ENCODE data around the gene FOXC2.

Gene FOXC2

DNA sequence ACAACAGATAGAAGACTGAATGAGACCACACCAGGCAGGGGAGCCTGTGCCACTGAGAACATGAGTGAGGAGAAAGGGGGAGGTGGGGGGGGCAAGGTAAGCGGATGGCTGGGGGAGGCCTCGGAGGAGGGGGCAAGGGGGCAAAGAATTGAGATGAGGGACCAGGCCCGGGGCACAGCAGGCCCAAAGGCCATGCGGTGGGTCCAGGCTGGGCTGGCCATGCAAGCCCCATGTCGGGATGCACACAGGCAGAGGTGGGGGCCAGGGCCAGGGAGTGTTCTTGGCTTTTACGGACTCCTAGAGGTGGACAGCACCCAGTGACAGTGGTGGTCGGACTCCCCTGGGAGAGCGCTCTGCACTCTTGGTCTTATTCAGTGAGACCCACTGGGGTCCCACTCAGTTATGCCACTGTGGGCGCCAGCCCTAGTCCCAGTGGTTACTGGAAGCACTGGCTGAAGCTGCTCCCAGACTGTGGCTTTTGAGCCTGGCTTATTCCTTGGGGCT lies 6.8 kb upstream of the FOXC2 start:
- H3K27ac ChIP-seq: no peak overlapping the region
- H3K4me3 ChIP-seq (ENCODE audit: low read depth, low read length): no peak overlapping the region
- H3K9me3 ChIP-seq (ENCODE audit: severe bottlenecking): no peaks in the 10 kb centered on the region
- no peaks in the 10 kb centered on the region for H3K36me3 ChIP-seq
- peaks cover 8% of the 10 kb centered on the region for H3K27me3 ChIP-seq (ENCODE audit: insufficient read depth, low read depth, severe bottlenecking)
- TF ChIP-seq, protein P1, sequence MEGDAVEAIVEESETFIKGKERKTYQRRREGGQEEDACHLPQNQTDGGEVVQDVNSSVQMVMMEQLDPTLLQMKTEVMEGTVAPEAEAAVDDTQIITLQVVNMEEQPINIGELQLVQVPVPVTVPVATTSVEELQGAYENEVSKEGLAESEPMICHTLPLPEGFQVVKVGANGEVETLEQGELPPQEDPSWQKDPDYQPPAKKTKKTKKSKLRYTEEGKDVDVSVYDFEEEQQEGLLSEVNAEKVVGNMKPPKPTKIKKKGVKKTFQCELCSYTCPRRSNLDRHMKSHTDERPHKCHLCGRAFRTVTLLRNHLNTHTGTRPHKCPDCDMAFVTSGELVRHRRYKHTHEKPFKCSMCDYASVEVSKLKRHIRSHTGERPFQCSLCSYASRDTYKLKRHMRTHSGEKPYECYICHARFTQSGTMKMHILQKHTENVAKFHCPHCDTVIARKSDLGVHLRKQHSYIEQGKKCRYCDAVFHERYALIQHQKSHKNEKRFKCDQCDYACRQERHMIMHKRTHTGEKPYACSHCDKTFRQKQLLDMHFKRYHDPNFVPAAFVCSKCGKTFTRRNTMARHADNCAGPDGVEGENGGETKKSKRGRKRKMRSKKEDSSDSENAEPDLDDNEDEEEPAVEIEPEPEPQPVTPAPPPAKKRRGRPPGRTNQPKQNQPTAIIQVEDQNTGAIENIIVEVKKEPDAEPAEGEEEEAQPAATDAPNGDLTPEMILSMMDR (IDR thresholded peaks at IDR 0.05; ENCODE audit: low read depth, low read length): no peak
- no peak for DNase-seq

DNA sequence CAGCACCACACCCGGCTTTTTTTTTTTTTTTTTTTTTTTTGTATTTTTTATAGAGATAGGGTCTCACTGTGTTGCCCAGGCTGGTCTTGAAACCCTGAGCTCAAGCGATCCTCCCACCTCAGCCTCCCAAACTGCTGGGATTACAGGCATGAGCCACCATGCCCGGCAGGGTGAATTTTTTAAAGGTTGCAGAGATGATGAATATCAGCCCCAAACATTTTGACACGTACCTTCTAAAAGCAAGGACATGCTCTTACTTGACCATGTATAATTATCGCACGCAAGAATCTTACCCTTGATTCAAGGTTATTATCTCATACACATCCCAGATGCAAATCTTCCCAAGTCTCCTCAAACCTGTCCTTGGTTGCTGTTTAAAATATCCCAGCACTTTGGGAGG lies 4.3 kb upstream of the FOXC2 start:
- Histone ChIP-seq H3K9me3 (ENCODE audit: severe bottlenecking) (no peaks in the 10 kb centered on the region), H3K27me3 (ENCODE audit: insufficient read depth, low read depth, severe bottlenecking) (peaks cover 30% of the 10 kb centered on the region), H3K4me3 (ENCODE audit: low read depth, low read length) (no peak overlapping the region), H3K27ac (no peak overlapping the region), H3K36me3 (no peaks in the 10 kb centered on the region)
- TF ChIP-seq, protein P1 (IDR thresholded peaks at IDR 0.05; ENCODE audit: low read depth, low read length): no peak
- no peak for DNase-seq

DNA sequence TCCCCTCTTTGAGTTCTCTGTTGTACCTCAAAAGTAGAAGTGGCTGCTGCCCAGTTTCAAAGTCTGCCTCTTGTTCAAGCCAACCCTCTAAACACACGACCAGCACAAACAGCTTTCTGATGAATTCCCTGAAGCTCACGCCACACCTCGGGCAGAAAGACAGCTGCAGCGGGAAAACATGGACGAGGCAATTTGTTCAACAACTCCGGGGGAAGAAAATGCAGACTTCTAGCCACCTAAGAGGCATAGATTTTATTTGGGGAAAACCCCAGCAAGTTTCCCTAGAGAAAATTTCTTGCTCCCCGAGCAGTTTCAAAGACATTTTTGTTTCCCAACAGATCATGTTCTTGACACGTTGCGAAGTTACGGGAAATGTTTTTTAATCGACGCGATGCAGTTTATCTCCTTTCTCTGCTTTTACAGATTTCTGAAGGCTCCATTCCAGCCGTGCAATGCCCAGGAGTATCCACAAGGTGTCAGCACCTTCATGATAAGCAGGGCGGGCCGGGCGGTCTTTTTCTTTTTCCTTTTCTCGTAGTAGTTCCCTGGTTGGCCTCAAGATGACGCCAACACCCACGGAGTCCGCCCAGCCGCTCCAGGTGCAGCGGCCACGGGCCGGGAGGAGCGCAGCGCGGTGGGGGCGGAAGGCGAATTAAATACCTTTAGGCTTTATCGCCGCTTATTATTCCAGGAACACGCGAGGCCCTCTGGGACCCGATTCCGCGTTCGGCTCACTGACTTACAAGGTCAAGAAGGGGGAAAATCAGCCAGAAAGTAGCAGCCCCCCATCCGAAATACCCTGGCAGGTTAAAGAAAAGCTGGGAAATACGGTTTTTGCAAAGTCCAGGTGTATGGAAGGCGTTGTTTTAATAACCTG lies 2.9 kb upstream of the FOXC2 start:
- Histone ChIP-seq H3K27me3 (ENCODE audit: insufficient read depth, low read depth, severe bottlenecking) (peaks cover 37% of the 10 kb centered on the region), H3K4me3 (ENCODE audit: low read depth, low read length) (peak overlapping the region; percentile 21; the same call in 1 of the 2 replicates), H3K36me3 (no peaks in the 10 kb centered on the region), H3K27ac (no peak overlapping the region), H3K9me3 (ENCODE audit: severe bottlenecking) (no peaks in the 10 kb centered on the region)
- TF ChIP-seq, protein P1 (IDR thresholded peaks at IDR 0.05; ENCODE audit: low read depth, low read length): peak; percentile 76
- DNase-seq: peak; percentile 69

DNA sequence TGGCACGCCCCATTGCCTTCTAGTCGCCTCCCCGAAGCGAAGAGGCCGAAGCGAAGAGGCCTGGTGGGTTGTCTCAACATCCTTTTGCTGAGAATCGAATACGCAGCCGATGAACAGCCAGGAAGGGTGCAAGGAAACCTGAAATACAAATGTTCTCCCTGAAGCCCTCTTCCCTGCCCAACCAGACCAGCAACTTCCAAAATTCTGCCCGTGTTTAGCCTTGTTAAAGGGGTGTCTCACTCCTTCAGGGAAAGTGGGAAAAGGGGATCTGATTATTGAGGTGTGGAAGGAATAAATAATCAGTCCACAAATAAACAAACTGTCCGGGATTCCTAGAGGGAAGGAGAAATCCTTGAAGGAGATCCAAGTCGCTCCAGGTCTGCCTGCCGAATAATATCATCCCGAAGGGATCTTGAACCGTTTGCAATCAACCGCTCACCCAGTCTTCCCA lies 1.4 kb upstream of the FOXC2 start:
- no peak overlapping the region for H3K4me3 ChIP-seq (ENCODE audit: low read depth, low read length)
- no peak overlapping the region for H3K27ac ChIP-seq
- no peaks in the 10 kb centered on the region for H3K9me3 ChIP-seq (ENCODE audit: severe bottlenecking)
- TF ChIP-seq, protein P1 (IDR thresholded peaks at IDR 0.05; ENCODE audit: low read depth, low read length): no peak
- no peak for DNase-seq
- H3K36me3 ChIP-seq: no peaks in the 10 kb centered on the region
- peaks cover 40% of the 10 kb centered on the region for H3K27me3 ChIP-seq (ENCODE audit: insufficient read depth, low read depth, severe bottlenecking)

DNA sequence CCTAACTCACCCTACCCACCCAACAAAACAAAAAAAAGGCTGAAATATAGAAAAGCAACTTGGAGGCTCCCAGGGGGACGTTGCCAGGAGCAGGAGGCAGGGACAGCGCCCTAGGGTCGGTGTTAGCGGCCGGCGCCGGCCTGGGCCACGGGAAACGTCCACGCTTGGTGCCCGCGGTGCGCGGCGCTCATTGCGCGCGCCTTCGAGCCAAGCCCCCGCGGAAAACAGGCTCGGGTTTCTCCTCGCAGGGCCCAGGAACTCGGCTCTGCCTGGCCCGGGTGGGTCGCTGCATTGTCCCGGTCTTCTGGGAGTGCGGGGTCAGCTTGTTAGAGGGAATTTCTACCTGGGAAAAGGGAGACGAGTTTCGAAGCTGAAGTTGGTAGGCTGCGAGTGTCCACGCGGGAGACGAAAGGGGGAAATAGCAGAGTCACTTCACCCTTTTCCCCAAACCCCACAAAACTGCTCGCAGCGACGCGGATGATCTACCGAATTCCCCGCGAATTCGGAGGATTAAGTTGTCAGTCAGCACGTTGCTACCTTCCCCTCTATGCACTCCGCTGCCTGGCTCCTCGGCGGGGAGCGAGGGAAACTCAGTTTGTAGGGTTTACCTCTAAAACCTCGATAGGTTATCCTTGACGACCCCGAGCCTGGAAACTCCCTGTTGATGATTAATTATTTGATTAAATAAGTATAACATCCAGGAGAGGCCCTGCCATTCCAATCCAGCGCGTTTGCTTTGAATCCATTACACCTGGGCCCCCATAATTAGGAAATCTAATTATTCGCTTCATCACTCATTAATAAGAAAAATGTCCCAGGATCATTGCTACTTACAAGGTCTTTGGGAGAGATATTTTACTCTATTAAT lies 751 bp upstream of the FOXC2 start:
- peaks cover 40% of the 10 kb centered on the region for H3K27me3 ChIP-seq (ENCODE audit: insufficient read depth, low read depth, severe bottlenecking)
- TF ChIP-seq, protein P1 (IDR thresholded peaks at IDR 0.05; ENCODE audit: low read depth, low read length): no peak

More for the DNA sequence above, 751 bp upstream of the FOXC2 start:
- no peak for DNase-seq
- Histone ChIP-seq H3K36me3 (no peaks in the 10 kb centered on the region), H3K4me3 (ENCODE audit: low read depth, low read length) (no peak overlapping the region), H3K9me3 (ENCODE audit: severe bottlenecking) (no peaks in the 10 kb centered on the region), H3K27ac (no peak overlapping the region)

All from WERI-Rb-1 (cell line).